ENCODE measurements around the gene PARP16.

Gene PARP16

GRCh38 chr15:65260968-65261367, 25.7 kb downstream of the PARP16 start:
- no peak overlapping the region for H3K27ac ChIP-seq
- no peak overlapping the region for H3K4me3 ChIP-seq (IDR thresholded peaks at IDR 0.05; ENCODE audit: insufficient read depth, low read depth, low read length)
- no peaks in the 10 kb centered on the region for H3K4me1 ChIP-seq (ENCODE audit: low read depth, poor library complexity, severe bottlenecking)
- H3K9ac ChIP-seq: no peak overlapping the region
- H4K20me1 ChIP-seq (ENCODE audit: insufficient read depth): no peaks in the 10 kb centered on the region
- no peak overlapping the region for H2AFZ ChIP-seq (ENCODE audit: low read depth)
- no peaks in the 10 kb centered on the region for H3K36me3 ChIP-seq (ENCODE audit: insufficient read depth)
- no peak overlapping the region for H3K4me2 ChIP-seq
- TF ChIP-seq, protein P1, sequence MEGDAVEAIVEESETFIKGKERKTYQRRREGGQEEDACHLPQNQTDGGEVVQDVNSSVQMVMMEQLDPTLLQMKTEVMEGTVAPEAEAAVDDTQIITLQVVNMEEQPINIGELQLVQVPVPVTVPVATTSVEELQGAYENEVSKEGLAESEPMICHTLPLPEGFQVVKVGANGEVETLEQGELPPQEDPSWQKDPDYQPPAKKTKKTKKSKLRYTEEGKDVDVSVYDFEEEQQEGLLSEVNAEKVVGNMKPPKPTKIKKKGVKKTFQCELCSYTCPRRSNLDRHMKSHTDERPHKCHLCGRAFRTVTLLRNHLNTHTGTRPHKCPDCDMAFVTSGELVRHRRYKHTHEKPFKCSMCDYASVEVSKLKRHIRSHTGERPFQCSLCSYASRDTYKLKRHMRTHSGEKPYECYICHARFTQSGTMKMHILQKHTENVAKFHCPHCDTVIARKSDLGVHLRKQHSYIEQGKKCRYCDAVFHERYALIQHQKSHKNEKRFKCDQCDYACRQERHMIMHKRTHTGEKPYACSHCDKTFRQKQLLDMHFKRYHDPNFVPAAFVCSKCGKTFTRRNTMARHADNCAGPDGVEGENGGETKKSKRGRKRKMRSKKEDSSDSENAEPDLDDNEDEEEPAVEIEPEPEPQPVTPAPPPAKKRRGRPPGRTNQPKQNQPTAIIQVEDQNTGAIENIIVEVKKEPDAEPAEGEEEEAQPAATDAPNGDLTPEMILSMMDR (conservative IDR thresholded peaks at IDR 0.05; ENCODE audit: low read depth, low read length): no peak
- H3K79me2 ChIP-seq (ENCODE audit: insufficient read depth, low read depth): no peaks in the 10 kb centered on the region
- no peaks in the 10 kb centered on the region for H3K27me3 ChIP-seq (ENCODE audit: insufficient read depth, low read depth)

DNA sequence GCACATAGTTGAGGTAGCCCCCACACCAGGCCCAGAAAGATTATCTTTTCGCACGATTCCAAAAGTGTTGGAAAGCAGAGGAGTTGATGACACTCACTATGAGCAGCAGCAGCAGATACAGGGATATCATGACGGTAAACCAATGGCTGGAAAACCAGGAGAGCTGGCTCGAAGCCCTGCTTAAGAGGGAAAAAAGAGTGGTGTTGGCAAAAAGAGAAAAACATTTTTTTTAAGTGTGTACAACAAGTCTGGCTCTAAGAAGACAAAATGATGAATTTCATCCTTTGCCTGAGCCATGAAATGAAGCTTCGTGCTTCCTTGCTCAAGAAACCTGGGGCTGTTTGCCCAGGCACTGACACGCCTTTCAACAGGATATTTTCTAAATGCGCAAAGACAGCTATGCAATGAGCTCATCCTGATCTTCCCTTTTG, 27.3 kb downstream of the PARP16 start:
- Histone ChIP-seq H3K4me3 (IDR thresholded peaks at IDR 0.05; ENCODE audit: insufficient read depth, low read depth, low read length) (no peak overlapping the region), H3K79me2 (ENCODE audit: insufficient read depth, low read depth) (no peaks in the 10 kb centered on the region), H3K4me1 (ENCODE audit: low read depth, poor library complexity, severe bottlenecking) (no peaks in the 10 kb centered on the region), H3K27ac (no peak overlapping the region), H3K27me3 (ENCODE audit: insufficient read depth, low read depth) (no peaks in the 10 kb centered on the region), H3K36me3 (ENCODE audit: insufficient read depth) (no peaks in the 10 kb centered on the region), H3K4me2 (no peak overlapping the region), H4K20me1 (ENCODE audit: insufficient read depth) (no peaks in the 10 kb centered on the region), H2AFZ (ENCODE audit: low read depth) (no peak overlapping the region), H3K9ac (no peak overlapping the region)
- TF ChIP-seq, protein P1 (conservative IDR thresholded peaks at IDR 0.05; ENCODE audit: low read depth, low read length): no peak

DNA sequence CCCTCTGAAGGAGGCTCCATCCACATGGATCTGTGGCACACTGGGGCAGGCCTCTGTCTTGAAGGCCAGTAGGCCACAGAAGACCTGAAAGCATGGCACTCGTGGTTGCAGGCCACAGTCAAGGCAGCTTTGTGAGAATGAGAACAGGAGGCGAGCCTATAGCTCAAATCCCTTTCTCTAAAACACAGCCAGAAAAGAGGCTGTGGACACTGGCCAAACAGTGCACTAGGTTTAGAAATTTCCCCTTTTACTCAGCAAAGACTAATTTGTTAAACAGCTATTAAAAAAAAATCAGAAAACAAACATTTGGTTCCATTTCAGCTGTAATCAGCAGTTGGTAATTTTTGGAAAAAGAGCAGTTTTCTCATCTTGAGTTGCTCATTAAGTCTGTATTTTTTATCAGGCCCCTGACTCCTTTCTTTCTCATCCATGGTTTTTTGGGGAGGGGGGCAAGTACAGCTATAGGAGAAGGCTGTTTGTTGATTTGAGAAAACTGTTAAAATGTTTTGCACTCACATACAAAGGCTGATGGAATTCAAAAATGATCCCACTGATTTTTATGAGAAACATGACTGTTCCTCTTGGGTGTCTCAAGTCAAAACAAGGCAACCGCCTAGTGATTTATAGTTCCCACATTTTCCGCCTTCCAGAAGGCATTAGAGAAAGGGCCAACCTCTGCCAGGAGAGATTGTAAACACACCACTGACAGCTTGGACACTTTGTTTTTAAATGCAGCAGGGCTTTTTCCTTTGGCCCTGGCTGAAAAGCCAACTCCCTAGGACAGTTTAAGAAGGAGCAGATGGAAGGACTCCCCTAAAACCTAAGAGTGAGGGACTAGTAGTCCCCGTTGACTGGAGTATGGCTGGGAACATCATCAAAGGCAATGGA, 28.1 kb downstream of the PARP16 start:
- H3K27me3 ChIP-seq (ENCODE audit: insufficient read depth, low read depth): no peaks in the 10 kb centered on the region
- TF ChIP-seq, protein P1 (conservative IDR thresholded peaks at IDR 0.05; ENCODE audit: low read depth, low read length): no peak
- no peak overlapping the region for H3K4me2 ChIP-seq
- no peaks in the 10 kb centered on the region for H4K20me1 ChIP-seq (ENCODE audit: insufficient read depth)
- no peak overlapping the region for H3K27ac ChIP-seq
- H3K9ac ChIP-seq: no peak overlapping the region
- no peaks in the 10 kb centered on the region for H3K79me2 ChIP-seq (ENCODE audit: insufficient read depth, low read depth)
- H3K4me1 ChIP-seq (ENCODE audit: low read depth, poor library complexity, severe bottlenecking): no peaks in the 10 kb centered on the region
- no peaks in the 10 kb centered on the region for H3K36me3 ChIP-seq (ENCODE audit: insufficient read depth)
- no peak overlapping the region for H3K4me3 ChIP-seq (IDR thresholded peaks at IDR 0.05; ENCODE audit: insufficient read depth, low read depth, low read length)
- no peak overlapping the region for H2AFZ ChIP-seq (ENCODE audit: low read depth)

- H3K4me2 ChIP-seq: no peak overlapping the region
- no peak overlapping the region for H2AFZ ChIP-seq (ENCODE audit: low read depth)
- no peaks in the 10 kb centered on the region for H3K27me3 ChIP-seq (ENCODE audit: insufficient read depth, low read depth)
- H3K36me3 ChIP-seq (ENCODE audit: insufficient read depth): no peaks in the 10 kb centered on the region
- TF ChIP-seq, protein P1 (conservative IDR thresholded peaks at IDR 0.05; ENCODE audit: low read depth, low read length): no peak
- H3K9ac ChIP-seq: no peak overlapping the region
- no peak overlapping the region for H3K27ac ChIP-seq
- no peaks in the 10 kb centered on the region for H3K4me1 ChIP-seq (ENCODE audit: low read depth, poor library complexity, severe bottlenecking)
- H4K20me1 ChIP-seq (ENCODE audit: insufficient read depth): no peaks in the 10 kb centered on the region
- no peaks in the 10 kb centered on the region for H3K79me2 ChIP-seq (ENCODE audit: insufficient read depth, low read depth)
- H3K4me3 ChIP-seq (IDR thresholded peaks at IDR 0.05; ENCODE audit: insufficient read depth, low read depth, low read length): no peak overlapping the region
Measured at GRCh38 chr15:65255486-65256140, 31.1 kb downstream of the PARP16 start.

Data from KMS-11 (cell line).